Stimulated activated naive CD8-positive, alpha-beta T cell treated with anti-CD3 and anti-CD28 coated beads, Interleukin-15, Interleukin-2, amounts not matched to agents 100 U/mL and 50 U/mL, for 24 hours (primary cell): Measurements from ENCODE around the gene TMEM59L.

Experiments used
- ATAC-seq: fragments of 150-1000 bp; cut with Tn5 transposase; one replicate; pipeline ENCODE4 v1.10.0; 2021
- DNase-seq: peaks from one replicate; pipeline ENCODE4 v3.0.0; 2021

Gene TMEM59L

DNA sequence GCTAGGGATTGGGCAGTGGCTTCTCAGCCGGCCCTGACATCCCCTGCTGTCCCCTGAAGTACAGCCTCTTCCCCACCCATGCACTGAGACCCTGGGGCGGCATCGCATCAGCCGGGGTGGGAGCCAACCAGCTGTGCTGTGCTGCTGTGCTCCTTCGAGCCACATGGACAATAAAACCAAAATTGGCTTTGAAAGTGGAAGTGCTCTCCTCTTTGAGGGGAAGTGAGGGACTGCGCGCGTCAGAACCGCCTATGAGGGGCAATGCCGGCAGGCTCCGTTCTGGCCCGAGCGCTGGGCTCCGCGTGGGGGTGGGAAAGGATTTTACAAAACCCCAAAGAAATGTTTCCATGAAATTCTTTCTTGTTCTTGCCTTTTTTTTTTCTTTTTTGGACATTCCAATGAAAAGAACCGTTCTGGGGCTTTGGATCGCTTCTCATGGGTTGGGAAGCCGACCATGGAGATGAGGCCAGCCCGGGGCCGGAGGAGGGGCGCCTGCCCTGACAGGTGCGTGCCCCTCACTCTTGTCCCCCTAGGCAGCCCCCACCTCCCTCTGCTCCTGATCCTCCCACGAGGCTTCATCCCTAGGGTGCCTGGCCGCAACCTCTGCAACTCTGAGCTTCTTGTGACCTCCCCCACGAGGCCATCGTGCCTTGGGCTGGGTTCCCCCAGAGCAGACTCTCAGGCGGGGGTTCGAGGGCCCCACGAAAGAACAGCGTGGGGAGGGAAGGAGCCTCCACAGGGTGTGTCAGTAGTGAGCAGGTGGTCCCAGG, 46.8 kb downstream of the TMEM59L start:
- ATAC-seq (no peak), DNase-seq (no peak)

DNA sequence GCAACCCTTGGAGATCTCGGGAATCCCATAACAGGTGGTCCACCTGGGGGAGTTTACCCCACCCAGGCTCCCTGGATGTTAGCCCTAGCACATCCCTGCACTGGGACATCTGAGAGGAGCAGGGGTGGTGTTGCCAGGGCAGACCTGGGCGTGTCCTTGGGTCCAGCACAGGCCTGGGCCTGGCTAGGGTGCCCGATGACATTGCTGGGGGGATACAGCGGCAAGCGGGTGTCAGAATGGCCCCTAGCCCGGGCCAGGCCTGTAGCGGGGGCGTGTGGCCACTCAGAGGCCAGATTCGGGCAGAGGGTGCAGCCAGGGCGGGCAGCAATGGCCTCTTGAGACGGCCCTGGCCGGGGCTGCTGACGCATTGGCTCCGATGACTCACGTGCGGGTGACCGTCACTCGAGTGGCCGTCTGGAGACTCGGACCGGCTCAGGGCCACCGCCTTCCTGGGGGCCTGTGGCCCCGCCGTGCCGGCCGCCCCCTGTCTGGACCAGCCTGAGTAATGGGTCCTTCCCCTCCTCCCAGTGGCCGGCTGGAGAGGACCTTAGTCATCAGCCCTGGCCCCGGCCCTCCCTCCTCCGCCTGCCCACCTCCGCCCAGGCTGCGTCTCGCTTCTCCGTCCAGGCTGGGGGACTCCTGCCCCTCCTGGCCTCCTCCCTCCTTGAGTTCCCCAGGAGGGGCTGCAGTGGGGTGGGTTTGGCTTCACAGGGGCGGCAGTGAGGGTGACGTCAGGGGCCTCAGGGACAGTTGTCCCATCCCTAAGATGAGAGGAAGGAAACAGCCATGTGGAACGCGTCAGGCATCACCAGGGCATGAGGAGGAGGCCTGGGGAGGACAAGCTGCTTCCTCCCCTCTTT, 47.6 kb downstream of the TMEM59L start:
- no peak for ATAC-seq
- no peak for DNase-seq

DNA sequence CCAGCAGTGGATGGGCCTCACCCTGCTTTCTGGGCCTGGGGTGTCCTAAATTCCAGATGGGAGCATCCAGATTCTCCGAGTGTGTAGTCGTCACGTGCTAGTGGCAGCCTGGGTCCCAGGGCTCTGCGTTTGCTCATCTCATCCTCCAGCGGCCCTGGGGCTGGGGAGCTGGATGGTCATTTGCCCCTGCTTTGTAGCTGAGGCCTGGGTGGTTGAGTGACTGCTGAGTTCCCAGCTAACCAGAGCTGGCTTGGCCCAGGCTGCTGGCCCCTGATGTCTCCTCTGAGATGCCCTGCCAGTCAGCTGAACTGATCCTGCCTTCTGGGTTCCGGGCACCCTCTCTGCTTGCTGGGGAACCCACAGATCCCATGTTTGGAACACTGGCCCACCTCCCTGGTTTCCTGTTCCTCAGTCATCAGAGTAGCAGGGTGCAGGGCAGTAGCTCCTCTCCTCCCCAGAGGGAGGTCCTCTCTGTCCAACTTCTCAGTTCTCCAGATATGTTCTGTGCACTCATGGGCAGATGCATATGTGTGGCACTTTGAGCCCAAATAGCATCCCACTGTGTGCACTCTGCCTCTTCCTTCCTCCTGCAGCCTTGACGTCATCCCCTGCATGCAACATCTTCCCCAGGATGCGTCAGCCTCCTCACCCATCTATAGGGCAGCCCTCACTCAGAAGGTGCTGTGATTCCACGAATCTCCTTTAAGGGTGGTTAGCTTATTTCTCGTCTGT, 48.4 kb downstream of the TMEM59L start:
- DNase-seq (no peak), ATAC-seq (no peak)

DNA sequence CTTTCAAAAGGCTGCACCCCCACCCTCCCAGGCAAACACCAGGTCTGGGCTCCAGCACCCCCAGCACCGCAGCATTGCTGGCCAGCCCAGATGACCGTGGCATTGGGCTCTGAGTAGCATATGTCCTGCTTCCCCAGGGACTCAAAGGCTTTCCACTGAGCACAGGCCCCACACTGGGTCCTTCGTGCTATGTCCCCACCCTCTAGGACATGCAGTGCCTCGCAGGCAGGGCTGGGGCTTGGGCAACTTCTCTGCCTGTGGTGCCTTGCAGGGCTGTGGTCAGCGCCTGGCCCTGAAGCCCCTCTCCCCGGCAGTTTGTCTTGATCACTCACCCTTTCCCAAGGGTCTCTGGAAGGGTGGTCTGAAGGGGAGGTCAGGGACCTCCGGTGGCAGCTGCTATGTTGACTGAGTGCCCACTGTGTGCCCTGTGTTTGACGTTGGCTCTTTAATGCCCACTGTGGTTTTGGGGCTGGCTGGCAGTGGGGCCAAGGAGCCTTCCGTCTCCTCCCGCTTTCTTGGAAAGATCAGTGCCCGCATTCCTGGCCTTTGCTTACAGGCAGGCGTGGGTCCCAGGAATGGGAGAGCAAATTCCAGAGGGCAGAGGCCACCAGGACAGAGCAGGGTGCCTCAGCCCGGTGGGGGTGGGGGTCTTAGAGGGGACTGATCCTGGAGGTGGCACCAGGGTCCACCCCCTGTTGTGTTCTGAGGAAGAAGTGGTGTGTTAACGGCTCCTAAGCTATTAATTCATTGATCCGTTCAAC, 50.5 kb downstream of the TMEM59L start:
- DNase-seq (no peak), ATAC-seq (no peak)

DNA sequence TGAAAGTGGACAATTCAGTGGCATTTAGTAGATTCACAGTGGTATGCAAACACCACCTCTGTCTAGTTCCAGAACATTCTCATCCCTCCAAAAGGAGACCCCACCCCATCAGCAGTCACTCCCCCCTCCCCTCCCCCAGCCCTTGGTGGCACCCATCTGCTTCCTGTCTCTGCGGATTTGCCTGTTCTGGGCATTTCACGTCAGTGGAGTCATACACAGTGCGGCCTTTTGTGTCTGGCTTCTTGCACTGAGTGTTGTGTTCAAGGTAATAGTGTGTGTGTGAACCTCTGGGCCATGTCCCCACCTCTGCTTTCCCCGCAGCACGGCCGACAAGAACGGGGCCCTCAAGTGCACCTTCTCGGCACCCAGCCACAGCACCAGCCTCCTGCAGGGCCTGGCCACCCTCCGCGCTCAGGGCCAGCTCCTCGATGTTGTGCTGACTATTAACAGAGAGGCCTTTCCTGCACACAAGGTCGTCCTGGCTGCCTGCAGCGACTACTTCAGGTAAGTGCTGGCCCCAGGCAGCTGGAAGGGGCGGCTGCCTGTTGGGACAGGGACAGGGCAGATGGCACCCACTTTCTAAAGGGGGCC, 51.4 kb downstream of the TMEM59L start:
- DNase-seq = no peak
- peak; percentile 24 for ATAC-seq

DNA sequence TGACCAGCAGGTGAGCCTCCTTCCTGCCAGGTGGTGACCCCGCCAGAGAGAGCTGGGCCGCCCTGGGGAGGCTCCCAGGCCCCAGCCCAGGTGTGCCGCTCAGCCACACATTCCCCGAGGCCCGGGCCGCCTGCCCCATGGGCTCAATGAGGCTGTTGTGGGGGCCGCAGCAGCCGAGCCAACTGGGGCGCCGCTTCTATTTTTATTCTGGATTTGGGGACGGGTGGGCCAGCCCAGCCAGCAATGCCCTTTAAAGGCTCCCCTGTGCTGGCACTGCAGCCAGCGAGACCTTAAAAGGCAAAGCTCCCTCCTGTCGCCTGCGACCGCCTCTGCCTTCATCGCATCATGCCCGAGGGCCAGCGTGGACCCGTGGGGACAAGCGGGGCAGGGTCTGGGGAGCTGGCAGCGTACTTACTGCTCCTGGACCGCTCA, 53.1 kb downstream of the TMEM59L start:
- no peak for ATAC-seq

DNA sequence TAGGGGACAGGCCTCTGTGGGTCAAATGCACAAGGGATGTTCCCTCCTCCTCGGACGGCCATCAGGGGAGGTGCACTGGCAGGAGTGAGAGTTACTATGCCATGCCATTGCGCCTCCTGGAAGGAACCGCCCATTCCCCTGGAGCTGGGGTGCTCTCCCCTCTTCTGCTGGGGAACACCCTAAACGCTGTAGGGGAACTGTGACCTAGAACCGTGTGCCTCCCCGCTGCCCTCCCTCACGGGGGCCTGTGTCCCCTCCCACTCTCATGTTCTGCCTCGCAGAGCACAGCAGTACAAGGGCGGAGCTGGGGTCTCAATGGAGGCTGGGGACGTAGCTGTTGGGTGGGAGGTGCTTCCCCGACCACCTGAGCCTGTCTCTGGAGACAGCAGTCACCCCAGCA, 53.6 kb downstream of the TMEM59L start:
- ATAC-seq = no peak

More for the DNA sequence above, 53.1 kb downstream of the TMEM59L start:
- no peak for DNase-seq

DNA sequence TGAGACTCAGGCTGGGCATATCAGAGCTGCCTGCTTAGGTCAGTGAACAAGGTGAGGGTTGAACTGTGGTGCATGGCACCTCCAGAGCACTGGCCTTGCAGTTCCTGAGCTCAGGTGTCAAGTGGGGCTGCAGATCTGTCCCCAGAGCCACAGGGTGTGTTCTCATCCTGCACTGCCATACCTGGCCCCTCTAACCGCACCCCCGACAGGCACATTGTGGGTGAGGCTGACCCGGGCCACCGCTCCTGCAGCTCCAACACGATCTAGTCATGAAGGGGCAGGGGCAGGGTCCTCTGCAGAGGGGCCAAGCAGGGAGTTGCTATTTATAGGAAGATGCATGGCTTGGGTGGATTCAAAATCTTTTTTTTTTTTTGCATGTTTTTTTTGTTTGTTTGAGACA, 54.1 kb downstream of the TMEM59L start:
- no peak for ATAC-seq
- DNase-seq = no peak

More for the DNA sequence above, 53.6 kb downstream of the TMEM59L start:
- DNase-seq = no peak

DNA sequence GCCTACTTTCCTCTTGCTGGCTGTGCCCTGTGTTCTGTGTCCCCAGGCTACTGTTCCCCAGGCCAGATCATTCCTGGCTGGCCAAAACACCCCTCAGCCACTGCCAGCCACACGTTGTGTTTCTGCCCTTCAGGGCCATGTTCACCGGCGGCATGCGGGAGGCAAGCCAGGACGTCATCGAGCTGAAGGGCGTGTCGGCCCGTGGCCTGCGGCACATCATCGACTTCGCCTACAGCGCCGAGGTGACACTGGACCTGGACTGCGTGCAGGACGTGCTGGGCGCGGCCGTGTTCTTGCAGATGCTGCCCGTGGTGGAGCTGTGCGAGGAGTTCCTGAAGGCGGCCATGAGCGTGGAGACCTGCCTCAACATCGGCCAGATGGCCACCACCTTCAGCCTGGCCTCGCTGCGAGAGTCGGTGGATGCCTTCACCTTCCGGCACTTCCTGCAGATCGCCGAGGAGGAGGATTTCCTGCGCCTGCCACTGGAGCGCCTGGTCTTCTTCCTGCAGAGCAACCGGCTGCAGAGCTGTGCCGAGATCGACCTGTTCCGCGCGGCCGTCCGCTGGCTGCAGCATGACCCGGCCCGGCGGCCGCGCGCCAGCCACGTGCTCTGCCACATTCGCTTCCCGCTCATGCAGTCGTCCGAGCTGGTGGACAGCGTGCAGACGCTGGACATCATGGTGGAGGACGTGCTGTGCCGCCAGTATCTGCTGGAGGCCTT, 55.0 kb downstream of the TMEM59L start:
- ATAC-seq (no peak), DNase-seq (no peak)

DNA sequence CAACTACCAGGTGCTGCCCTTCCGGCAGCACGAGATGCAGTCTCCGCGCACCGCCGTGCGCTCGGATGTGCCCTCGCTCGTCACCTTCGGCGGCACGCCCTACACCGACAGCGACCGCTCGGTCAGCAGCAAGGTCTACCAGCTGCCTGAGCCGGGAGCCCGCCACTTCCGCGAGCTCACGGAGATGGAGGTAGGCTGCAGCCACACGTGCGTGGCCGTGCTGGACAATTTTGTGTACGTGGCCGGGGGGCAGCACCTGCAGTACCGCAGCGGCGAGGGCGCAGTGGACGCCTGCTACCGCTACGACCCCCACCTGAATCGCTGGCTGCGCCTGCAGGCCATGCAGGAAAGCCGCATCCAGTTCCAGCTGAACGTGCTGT, 55.6 kb downstream of the TMEM59L start:
- ATAC-seq (no peak), DNase-seq (no peak)

DNA sequence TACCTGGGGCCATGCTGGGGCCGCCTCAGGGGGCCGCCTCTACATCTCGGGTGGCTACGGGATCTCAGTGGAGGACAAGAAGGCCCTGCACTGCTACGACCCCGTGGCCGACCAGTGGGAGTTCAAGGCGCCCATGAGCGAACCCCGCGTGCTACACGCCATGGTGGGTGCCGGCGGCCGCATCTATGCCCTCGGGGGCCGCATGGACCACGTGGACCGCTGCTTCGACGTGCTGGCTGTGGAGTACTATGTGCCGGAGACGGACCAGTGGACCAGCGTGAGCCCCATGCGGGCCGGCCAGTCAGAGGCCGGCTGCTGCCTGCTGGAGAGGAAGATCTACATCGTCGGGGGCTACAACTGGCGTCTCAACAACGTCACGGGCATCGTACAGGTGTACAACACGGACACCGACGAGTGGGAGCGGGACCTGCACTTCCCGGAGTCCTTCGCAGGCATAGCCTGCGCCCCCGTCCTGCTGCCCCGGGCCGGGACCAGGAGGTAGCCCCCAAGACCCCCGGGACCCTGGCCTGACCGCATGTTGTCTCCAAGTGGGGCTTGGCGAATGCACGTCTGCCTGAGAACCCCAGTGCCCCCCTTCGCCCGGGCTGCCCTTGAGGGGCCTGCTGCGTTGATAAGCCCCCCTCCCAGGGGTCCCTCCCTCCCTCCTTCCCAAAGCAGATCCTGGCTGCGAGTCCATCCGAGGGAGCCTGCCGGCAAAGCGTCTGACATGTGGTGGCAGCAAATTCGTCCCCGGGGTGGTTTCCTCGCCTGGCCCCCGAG, 56.3 kb downstream of the TMEM59L start:
- DNase-seq (no peak), ATAC-seq (no peak)

DNA sequence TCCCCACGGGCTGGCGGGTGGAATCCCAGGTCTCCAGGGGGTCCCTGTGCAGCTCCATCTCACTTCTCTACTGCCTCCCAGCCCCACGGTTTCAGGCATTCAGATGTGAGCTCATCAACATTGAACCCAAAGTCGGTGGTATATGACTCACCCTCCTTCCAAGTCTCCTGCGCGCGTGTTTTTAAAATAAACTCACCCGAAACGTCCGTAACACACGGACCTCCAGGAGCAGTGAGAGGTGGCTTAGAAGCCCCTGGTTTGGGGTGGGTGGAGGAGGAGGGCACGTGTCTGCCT, 56.8 kb downstream of the TMEM59L start:
- DNase-seq (no peak), ATAC-seq (no peak)

DNA sequence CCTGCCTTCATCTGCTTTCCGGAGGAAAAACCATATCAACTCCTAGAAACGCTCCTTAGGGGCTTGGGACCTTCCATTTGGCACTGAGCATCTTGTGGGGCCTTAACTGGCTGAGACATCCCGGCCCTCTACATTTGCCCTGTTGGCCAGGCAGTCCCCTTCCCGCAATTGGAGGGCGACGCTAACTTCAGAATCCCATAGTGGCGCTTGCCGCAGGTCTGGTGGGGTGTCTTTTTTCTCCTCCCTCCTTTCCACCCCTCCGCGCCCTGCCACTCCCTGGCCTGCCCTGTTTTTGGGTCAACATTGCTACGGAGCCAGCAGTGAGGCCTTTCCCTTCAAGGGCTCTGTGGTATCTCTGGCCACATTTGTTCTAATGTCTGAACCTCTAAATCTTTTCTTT, 57.2 kb downstream of the TMEM59L start:
- DNase-seq (no peak), ATAC-seq (no peak)

DNA sequence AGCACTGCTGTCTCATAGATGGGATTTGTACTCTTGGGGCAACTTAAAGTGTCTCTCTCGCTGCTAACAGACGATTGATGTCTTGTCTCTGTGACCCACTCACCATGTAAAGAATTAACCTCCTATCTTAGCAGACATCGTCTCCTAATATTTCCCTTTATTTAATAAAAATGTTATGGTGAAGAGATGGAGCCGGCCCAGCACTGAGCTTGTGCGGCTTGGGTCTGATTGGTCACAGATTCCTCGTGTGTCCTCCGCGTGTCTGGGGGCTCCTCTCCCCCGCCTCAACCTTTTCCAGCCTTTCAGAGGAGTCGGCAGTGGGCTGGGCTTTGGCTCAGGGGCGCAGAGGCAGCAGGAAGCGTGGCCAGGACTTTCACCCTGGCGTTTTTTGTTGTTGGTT, 57.6 kb downstream of the TMEM59L start:
- DNase-seq (no peak), ATAC-seq (no peak)
